ENCODE data around the gene MND1. TPM values are rescaled to one million over a fixed set of nuclear protein-coding genes. Genes with fewer than 3 reads are reported as not detected.

MND1 gene
- 0.97 and 1.2 TPM in 2 replicates for total RNA-seq

GRCh38 chr4:153344131-153345011 is at the start of gene MND1:
Gene MND1 (plus strand): TSS chr4:153344688. CDS start chr4:153344738, 50 bp downstream.

Small RNA genes lying within 50 kb of the gene (small RNA-seq; reads per million reads assigned to genes)
- not detected for gene RN7SL419P

Other genes with a start within 250 kb of the MND1 start
- 88.8 and 122 TPM in 2 replicates for gene TRIM2, start 140.2 kb upstream of the MND1 start, total RNA-seq
- gene TMEM131L, start 121.7 kb downstream of the MND1 start, total RNA-seq, result 21.1 and 23.2 TPM in 2 replicates